NB4 (cell line): Measurements from ENCODE around the gene EIF5A.

ENCODE experiments used
- MYC ChIP-seq: IDR thresholded peaks from 2 replicates; pipeline ENCODE4 v1.6.1; 2011; ENCODE audit warnings: low read depth, low read length
- POLR2A ChIP-seq: IDR thresholded peaks from 2 replicates; pipeline ENCODE4 v1.6.1; 2011; ENCODE audit warnings: mild to moderate bottlenecking; ENCODE audit not compliant: insufficient read length; ENCODE audit errors: extremely low read depth
- TF ChIP-seq, protein P1 (sequence below): IDR thresholded peaks from one replicate; pipeline ENCODE4 v1.5.1; 2012; ENCODE audit warnings: low read depth, low read length
- TF ChIP-seq, protein P2 (sequence below): IDR thresholded peaks from 2 replicates; pipeline ENCODE4 v1.6.1; 2011; ENCODE audit warnings: low read depth, low read length

DNA sequence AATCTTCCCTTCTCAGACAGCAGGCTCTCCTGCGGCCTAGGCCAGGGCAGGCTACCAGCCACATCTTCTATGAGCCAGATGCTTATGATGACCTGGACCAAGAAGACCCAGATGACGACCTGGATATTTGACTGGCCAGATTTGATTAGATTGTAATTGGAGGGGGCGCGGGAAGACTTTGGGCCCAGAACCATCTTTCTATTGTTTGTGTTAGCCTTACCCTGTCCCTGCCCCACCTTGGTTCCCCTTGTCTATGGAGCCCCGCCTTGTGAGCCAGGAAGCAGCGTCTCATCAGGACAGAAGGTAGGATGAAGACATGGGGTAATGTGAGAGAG lies 47.9 kb upstream of the EIF5A start:
- TF ChIP-seq POLR2A = no peak
- TF ChIP-seq, protein P1, sequence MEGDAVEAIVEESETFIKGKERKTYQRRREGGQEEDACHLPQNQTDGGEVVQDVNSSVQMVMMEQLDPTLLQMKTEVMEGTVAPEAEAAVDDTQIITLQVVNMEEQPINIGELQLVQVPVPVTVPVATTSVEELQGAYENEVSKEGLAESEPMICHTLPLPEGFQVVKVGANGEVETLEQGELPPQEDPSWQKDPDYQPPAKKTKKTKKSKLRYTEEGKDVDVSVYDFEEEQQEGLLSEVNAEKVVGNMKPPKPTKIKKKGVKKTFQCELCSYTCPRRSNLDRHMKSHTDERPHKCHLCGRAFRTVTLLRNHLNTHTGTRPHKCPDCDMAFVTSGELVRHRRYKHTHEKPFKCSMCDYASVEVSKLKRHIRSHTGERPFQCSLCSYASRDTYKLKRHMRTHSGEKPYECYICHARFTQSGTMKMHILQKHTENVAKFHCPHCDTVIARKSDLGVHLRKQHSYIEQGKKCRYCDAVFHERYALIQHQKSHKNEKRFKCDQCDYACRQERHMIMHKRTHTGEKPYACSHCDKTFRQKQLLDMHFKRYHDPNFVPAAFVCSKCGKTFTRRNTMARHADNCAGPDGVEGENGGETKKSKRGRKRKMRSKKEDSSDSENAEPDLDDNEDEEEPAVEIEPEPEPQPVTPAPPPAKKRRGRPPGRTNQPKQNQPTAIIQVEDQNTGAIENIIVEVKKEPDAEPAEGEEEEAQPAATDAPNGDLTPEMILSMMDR = no peak
- TF ChIP-seq MYC = no peak
- TF ChIP-seq, protein P2, sequence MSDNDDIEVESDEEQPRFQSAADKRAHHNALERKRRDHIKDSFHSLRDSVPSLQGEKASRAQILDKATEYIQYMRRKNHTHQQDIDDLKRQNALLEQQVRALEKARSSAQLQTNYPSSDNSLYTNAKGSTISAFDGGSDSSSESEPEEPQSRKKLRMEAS = no peak
